ENCODE measurements around the gene PIGQ. TPM values are rescaled to one million over a fixed set of nuclear protein-coding genes. Genes with fewer than 3 reads are reported as not detected.

Gene PIGQ
- polyA plus RNA-seq, 1 donor = 60.9 TPM

GRCh38 chr16:553601-554296, 16.0 kb upstream of the PIGQ start:
- DNase-seq = no peak

- no peak for DNase-seq
Measured at GRCh38 chr16:554297-554621, 15.5 kb upstream of the PIGQ start.

GRCh38 chr16:554640-555365, 15.0 kb upstream of the PIGQ start:
- no peak for DNase-seq

GRCh38 chr16:555528-556473, 14.0 kb upstream of the PIGQ start:
- DNase-seq = no peak

GRCh38 chr16:556474-557173, 13.1 kb upstream of the PIGQ start:
- no peak for DNase-seq

- DNase-seq = no peak
Measured at GRCh38 chr16:557463-558297, 12.1 kb upstream of the PIGQ start.

- no peak for DNase-seq
Measured at GRCh38 chr16:558298-559020, 11.3 kb upstream of the PIGQ start.

GRCh38 chr16:559021-559380, 10.8 kb upstream of the PIGQ start:
- no peak for DNase-seq

GRCh38 chr16:559411-560203, 10.2 kb upstream of the PIGQ start:
- DNase-seq = no peak

- DNase-seq = no peak
Measured at GRCh38 chr16:560204-560700, 9.5 kb upstream of the PIGQ start, which contains the start of gene PRR35. Gene PRR35, plus strand, starts transcription at chr16:560394. Its CDS starts 2,901 bp downstream, at chr16:563295.

GRCh38 chr16:560701-561412, 8.9 kb upstream of the PIGQ start:
- no peak for DNase-seq

GRCh38 chr16:561413-561794, 8.4 kb upstream of the PIGQ start:
- no peak for DNase-seq

- DNase-seq = no peak
Measured at GRCh38 chr16:561957-562938, 7.5 kb upstream of the PIGQ start.

GRCh38 chr16:563072-563644, 6.6 kb upstream of the PIGQ start:
- no peak for DNase-seq

GRCh38 chr16:564690-565418, 4.9 kb upstream of the PIGQ start:
- no peak for DNase-seq

Data from left kidney (tissue), 2 donors.